HG03175 (cell line): ENCODE measurements around the gene SF3B2.
"Not testable (repeated sequence)": the region's sequence is repeated elsewhere in the genome, so short reads cannot be mapped to it uniquely, and the experiment has no call there.

Experiments used
- ATAC-seq: cut with Tn5 transposase; IDR thresholded peaks from one replicate; pipeline ENCODE4 v1.9.1; 2021; ENCODE audit warnings: mild to moderate bottlenecking, moderate library complexity; ENCODE audit not compliant: unreplicated experiment

SF3B2 gene

DNA sequence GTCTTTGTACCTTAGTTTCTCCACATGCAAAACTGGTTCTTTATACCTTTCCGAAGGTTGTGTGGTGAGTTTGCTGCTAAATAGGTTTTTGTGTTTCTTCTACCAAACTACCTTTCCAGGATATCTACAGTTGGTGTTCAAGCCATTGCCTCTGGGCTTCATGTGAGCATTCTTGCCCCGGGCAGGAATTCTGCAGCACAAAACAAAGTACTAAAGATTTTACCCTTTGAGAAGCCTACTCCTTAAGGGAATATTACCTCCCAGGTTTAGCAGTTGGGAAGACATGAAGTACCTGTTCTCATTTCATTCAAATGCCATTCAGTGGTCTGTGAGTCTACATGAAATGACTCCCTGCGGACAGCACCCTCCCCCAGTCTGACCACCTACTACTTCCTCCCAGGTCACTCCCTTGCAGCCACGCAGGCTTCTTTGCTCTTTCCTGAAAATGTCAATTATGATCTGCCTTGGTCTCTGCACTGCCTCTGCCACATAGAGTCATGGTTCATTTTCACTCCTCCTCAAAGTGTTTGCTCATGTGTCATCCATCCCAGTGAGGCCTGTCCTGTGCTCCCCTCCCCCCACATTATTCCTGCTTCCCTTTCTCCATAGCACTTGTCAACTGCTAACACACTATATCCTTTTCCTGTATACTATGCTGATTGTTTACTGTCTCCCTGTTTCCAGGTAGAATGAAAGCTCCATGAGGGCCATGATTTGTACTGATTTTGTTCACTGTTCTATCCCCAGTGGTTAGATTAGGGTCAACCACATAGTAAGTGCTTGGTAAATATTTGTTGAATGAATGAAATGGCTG lies 54.8 kb downstream of the SF3B2 start:
- ATAC-seq: no peak

DNA sequence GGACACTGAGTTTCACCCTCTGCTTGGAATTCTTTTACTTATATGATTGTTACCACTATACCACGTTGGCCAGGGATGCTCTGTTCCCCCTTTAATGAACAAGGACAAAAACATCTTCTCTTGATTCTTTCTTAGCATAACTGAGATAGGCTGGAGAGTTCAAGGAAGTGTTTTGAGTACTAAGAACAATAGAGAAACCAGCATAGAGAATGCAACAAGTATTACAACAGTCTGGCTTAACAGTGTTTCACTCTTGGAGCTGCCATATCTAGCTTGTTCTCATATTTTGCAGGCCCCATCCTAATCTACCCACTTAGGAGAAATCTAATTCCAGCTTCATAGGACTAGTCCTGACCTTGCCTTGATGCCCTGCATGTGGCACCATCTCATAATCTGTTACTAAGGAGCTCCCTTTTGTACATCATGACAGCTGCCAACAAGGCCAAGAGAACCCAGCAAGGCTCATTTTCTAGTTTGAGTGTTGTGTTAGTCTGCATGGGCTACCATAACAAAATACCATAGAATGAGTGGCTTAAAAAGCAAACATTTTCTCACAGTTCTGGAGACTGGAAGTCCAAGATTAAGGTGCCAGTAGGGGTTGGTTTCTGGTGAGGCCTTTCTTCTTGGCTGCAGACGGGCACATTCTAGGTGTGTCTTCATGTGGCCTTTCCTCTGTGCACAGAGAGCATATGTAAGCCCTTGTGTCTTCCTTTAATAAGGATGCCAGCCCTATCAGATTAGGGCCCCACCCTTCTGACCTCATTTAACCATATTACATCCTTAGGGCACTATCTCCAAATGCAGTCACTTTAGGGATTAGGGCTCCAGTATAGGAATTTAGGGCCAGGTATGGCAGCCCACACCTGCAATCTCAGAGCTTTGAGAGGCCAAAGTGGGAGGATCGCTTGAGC lies 55.7 kb downstream of the SF3B2 start:
- no peak for ATAC-seq

DNA sequence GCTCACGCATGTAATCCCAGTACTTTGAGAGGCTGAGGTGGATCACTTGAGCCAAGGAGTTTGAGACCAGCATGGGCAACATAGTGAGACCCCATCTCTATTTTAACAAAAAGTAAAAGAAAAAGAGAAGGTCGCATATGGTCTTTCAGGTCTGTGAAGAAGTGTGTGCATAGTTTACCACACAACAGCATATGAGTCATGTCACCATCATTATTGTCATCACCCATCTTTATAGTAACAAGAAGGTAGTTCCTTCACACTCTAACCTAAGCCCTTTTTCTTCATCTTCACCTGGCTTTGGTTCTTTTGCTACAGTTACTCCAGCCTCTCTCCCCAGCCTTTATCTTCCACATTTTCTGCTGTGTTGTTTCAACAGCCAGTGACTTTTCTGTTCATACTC lies 57.1 kb downstream of the SF3B2 start:
- ATAC-seq: no peak

DNA sequence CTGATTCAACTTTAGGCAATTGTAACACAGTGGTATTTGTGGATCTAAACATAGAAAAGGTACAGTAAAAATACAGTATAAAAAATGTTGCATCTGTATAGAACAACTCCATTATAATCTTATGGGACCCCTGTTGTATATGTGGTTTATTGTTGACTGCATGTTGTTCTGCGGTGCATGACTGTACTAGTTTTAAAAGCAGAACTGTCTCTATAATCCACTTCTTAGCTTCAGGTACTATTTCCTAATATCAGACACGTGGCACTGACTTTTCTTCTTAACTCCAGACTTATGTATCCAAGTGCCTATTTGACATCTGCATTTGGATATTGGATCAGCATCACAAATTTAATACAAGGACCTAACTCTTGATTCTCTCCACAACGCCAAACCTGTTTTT lies 59.0 kb downstream of the SF3B2 start:
- ATAC-seq: no peak

DNA sequence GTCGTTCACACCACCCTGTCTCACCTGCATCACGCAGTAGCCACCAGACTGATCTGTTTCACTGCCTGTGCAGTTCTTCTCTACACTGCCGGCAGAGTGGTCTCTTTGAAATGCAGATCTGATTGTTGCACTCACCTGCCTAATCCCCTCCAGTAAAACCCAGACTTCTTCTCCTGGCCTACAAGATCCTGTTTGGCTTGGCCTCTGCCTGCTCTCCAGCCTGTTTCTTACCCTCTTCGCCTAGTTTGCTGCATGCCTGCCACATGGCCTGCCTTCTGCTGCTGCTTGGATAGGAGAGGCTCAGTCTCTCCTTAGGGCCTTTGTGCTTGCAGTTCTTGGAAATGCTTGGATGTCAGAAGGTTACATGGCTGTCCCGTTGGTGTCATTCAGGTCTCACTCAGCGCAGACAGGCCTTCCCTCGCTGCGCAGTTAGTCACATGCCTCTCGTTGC lies 59.9 kb downstream of the SF3B2 start:
- no peak for ATAC-seq

DNA sequence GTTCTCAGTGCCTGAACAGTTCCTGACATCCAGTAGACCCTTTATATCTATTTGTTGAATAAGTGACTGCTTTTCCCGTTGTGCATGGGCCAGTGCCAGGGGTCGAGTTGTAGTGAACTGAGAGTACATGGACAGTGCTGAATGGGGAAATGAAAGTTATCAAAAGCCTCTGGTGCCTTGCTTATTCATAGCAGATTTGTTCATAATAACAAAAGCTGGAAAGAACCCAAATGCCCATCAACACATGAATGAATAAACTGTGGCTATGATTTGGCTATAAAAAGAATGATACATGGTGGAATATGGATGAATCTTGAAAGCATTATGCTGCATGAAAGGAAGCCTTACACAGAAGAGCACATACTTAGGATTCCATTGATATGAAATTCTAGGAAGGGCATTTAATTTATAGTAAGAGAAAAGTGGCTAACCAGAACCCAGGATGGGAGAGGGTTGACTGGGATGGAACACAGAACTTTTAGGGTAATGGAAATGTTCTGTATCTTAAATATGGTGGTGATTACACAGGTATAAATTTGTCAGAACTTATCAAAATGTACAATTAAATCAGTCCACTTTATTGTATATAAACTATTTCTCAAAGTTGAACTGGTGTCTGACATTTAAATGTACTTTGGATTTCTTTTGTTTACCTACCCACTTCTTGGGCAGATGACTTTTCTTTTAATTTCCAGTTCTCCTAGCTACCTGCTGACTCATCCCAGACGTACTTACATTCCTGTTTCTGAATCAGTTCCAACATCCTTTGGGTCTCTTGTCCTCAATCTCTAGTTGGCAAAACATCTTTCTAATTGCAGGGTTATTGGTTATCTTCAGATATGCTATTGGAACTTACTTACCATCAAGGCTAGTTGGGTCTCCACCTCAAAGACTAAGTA lies 60.7 kb downstream of the SF3B2 start:
- no peak for ATAC-seq

DNA sequence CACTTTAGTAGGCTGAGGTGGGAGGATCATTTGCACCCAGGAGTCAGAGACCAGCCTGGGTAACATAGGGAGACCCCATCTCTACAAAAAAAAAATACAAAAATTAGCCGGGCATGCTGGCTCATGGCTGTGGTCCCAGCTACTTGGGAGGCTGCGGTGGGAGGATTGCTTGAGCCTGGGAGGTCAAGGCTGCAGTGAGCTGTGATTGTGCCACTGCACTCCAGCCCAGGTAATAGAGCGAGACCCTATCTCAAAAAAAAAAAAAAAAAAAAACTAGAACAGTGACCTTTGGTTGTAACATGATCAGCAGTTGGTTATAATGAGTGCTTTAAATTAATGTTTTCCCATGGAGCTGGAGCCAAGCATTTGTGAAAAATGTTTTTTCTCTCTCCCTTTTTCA lies 62.8 kb downstream of the SF3B2 start:
- not testable (repeated sequence) for ATAC-seq

DNA sequence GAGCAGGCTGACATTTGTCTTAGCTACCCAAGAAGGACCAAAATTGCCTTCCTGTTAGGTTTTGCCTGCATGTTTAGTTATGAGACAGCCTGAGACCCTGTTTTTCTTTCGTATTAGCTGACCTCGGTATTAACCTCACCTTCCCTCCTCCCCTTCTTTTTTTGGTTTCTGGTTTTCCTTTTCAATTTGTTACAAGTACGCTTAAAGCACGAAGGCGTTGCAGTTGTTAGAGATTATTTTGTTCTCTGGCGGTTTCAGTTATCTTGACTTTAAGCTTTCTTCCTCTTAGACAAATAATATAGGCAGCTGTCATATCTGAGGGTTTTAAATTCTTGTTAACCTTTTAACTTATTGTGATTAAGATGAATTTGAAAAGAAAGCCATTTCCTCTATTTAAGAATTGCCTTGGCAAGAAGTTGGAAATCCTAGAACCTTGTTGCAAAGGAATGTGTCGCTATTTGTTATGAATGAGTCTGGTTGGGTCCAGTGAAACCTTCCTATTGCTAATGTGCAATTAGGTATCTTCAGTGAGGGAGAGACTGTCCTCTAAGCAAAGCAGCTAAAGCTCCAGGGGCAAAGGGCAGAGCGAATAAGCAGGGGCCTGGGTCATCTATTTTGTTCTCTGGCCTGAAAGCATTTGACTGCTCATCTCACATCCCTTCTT lies 63.6 kb downstream of the SF3B2 start:
- ATAC-seq: no peak

DNA sequence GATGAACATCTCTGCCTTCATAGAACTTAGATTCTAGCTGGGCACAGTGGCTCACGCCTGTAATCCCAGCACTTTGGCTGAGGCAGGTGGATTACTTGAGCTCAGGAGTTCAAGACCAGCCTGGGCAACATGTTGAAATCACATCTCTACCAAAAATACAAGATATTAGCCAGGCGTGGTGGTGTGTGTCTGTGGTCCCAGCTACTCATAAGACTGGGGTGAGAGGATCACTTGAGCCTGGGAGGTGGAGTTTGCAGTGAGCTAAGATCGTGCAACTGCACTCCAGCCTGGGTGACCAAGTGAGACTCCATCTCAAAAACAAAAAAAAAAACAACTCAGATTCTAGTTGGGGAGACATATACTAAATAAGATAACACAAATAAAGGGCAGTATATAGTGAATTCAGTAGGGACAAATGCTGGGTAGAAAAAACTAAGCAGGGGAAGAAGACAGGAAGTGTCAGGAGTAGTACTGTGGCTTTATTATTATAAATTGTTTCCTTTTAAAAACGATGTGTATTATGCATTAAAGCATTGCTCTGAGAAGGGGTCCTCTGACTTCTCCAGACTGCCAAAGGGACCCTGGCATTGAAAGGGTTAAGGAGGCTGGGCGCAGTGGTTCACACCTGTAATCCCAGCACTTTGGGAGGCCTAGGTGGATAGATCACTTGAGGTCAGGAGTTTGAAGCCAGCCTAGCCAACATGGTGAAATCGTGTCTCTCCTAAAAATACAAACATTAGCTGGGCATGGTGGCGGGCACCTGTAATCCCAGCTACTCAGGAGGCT lies 64.6 kb downstream of the SF3B2 start:
- no peak for ATAC-seq

DNA sequence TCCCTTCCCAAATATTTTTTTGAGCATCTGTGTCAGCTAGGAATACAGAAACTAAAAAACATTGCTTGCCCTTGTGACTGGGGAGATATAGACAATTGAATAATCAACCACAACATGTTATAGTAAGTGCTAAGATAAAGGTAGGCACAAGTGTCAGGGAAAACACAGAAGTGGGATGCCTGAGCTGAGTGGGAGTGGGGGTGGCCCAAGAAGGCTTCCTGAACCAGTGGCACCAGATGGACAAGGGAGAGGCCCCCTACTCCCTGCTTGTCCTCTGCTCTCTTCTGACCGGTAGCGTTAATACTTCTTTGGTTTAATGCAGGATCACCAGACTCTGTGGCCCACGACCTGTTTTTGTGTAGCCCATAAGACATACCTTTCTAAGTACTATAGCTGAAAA lies 66.7 kb downstream of the SF3B2 start:
- ATAC-seq: no peak
